ENCODE measurements around the gene NDC1.

DNA sequence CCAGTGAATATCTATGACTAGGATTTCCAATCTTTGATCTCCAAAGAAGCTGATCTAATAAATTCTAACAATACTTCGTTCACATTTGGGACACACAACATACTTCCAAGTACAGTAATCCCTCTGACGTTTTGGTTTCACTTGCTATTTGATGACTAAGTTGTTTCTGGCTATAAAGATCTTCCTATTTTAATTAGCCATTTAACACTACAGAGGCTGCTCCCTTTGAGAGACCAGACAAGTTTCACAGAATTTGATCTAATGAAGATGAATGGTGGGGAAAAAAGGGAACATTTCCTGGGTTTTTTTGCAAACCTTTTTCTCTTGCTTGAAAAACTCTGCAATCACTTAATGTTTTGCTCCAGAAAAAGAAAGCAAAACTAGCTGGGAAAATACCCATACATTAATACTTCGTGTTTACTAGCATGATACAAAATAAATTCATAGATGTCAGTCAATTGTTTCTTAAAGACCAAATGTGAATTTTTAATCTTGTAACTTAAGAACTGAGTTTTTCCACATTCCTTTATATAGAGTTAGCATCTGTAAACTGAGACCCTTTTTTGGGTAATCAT lies 71.2 kb downstream of the NDC1 start:
- no peak for TF ChIP-seq CTCF (IDR thresholded peaks at IDR 0.05)
- no peak for TF ChIP-seq POLR2A (IDR thresholded peaks at IDR 0.05)

Measured in testis (tissue), 2 donors.